Endothelial cell of umbilical vein (primary cell): ENCODE results near the gene FTO.

ENCODE experiments used
- POLR2A ChIP-seq: IDR thresholded peaks from 2 replicates; pipeline ENCODE4 v1.6.1; 2012; ENCODE audit warnings: low read depth, mild to moderate bottlenecking, control low read depth, low read length
- TF ChIP-seq, protein P1 (sequence below), 2 donors: IDR thresholded peaks; 1 replicate in 1 of 2; 2 replicates in 1 of 2; pipeline ENCODE4 v1.5.1; 2011; ENCODE audit warnings: low read length in 2 of 2, mild to moderate bottlenecking in 2 of 2, moderate library complexity in 2 of 2, control low read depth in 1 of 2, inconsistent platforms in 1 of 2, low read depth in 1 of 2; ENCODE audit not compliant: insufficient read depth in 1 of 2; ENCODE audit errors: extremely low read depth in 1 of 2

DNA sequence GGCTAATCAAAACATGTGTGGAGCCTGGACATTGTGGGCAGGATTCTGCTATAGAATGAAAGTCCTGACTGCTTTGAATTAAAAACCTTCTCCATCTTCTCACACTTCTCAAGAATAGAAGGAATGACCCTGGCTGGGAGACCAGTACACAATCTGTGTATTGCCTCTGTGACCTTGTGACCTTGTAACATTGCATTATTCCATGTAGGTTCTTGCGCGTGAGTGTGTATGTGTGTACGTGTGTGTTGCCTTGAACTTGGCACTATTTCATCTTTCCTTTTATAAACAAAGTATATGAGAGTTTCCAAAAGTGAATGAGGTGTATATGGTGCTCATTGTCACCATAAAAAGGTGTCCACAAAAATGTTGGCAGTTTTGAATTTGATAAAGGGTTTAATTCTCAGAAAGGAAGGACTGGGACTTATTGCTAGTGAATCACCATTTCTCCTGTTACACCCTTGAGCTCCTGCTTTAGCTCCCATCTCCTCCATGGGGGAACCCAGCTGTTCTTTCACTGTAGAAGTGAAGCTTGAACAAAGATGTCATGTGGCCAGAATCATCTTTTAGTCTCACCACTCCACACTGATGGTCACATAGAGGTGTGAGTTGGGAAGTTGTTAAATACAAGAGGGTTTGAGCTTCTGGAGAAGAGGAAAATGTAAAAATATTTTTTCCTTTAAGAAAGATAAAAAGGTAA, 244.9 kb downstream of the FTO start:
- TF ChIP-seq, protein P1, sequence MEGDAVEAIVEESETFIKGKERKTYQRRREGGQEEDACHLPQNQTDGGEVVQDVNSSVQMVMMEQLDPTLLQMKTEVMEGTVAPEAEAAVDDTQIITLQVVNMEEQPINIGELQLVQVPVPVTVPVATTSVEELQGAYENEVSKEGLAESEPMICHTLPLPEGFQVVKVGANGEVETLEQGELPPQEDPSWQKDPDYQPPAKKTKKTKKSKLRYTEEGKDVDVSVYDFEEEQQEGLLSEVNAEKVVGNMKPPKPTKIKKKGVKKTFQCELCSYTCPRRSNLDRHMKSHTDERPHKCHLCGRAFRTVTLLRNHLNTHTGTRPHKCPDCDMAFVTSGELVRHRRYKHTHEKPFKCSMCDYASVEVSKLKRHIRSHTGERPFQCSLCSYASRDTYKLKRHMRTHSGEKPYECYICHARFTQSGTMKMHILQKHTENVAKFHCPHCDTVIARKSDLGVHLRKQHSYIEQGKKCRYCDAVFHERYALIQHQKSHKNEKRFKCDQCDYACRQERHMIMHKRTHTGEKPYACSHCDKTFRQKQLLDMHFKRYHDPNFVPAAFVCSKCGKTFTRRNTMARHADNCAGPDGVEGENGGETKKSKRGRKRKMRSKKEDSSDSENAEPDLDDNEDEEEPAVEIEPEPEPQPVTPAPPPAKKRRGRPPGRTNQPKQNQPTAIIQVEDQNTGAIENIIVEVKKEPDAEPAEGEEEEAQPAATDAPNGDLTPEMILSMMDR (IDR thresholded peaks at IDR 0.05; ENCODE audit: extremely low read depth in 1 of 2, insufficient read depth in 1 of 2, low read depth in 1 of 2, low read length in 2 of 2), result no peak
- TF ChIP-seq POLR2A, result no peak
